SW 1271 (cell line): ENCODE results near the gene LHX8.

Experiments
- DNase-seq, 2 experiments: peaks; one replicate each; lab custom pipeline; 2025; lab: John Stamatoyannopoulos, UW

The LHX8 gene

GRCh38 chr1:75203415-75204277 lies 69.5 kb downstream of the LHX8 start:
- peak; percentile 1 to 61 for DNase-seq

- DNase-seq = no peak
Measured at GRCh38 chr1:75208862-75209261, 74.7 kb downstream of the LHX8 start.
